ENCODE data around the gene EPB42.

DNA sequence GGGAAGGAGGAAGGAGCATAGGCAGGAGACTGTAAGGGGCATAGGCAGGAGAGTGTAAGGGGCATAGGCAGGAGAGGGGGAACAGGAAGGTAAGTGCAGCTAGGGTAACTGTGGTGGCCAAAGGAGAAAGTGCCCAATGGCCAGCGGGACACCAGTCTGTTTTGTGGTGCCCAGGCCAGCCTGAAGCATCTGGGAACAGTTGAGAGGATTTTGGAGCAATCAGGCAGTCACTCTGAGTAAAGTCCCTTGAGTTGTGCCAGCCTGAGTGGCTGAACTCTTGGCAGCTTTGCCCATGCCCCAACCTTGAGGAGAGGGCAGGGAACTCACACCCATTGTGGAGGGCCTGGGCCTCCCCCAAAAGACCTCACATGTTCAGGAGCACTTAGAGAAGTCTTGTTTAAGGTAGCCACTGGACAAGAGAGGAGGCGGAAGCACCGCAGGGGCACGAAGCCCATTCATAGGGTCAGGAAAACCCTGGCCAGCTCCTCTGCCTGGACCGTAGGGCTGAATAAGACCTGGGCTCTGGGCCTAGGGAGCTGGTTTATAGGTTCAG, 49.4 kb upstream of the EPB42 start:
- TF ChIP-seq, protein P1, sequence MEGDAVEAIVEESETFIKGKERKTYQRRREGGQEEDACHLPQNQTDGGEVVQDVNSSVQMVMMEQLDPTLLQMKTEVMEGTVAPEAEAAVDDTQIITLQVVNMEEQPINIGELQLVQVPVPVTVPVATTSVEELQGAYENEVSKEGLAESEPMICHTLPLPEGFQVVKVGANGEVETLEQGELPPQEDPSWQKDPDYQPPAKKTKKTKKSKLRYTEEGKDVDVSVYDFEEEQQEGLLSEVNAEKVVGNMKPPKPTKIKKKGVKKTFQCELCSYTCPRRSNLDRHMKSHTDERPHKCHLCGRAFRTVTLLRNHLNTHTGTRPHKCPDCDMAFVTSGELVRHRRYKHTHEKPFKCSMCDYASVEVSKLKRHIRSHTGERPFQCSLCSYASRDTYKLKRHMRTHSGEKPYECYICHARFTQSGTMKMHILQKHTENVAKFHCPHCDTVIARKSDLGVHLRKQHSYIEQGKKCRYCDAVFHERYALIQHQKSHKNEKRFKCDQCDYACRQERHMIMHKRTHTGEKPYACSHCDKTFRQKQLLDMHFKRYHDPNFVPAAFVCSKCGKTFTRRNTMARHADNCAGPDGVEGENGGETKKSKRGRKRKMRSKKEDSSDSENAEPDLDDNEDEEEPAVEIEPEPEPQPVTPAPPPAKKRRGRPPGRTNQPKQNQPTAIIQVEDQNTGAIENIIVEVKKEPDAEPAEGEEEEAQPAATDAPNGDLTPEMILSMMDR (IDR thresholded peaks at IDR 0.05): no peak
- no peak for TF ChIP-seq POLR2A (IDR thresholded peaks at IDR 0.05)

Data from thyroid gland (tissue), 4 donors.